Immature natural killer cell (primary cell): ENCODE data around the gene FKBP7. TPM values are rescaled to one million over a fixed set of nuclear protein-coding genes. Genes with fewer than 3 reads are reported as not detected.
A peak's percentile ranks its signal among the peaks of the same experiment; 100 is the strongest.
"Not testable (repeated sequence)": the region's sequence is repeated elsewhere in the genome, so short reads cannot be mapped to it uniquely, and the experiment has no call there.

ENCODE experiments used
- DNase-seq, 3 donors: peaks; one replicate each; pipeline ENCODE4 v3.0.0; 2022; ENCODE audit warnings: mixed read lengths in 1 of 3
- H3K27ac Mint-ChIP-seq, 6 donors: one replicate each; pipeline ENCODE4 v1.8.0; 2020; ENCODE audit warnings: mixed read lengths in 6 of 6, mild to moderate bottlenecking in 5 of 6, inconsistent platforms in 4 of 6, moderate library complexity in 3 of 6
- H3K27me3 Mint-ChIP-seq, 3 donors: one replicate each; pipeline ENCODE4 v1.8.0; 2020 to 2021; ENCODE audit warnings: low read depth in 3 of 3, mild to moderate bottlenecking in 3 of 3, mixed read lengths in 3 of 3, moderate library complexity in 3 of 3, inconsistent platforms in 1 of 3
- H3K36me3 Mint-ChIP-seq, 3 donors: one replicate each; pipeline ENCODE4 v1.8.0; 2020; ENCODE audit warnings: mixed read lengths in 3 of 3, inconsistent platforms in 2 of 3, mild to moderate bottlenecking in 2 of 3
- H3K4me1 Mint-ChIP-seq, 2 donors: one replicate each; pipeline ENCODE4 v1.8.0; 2020; ENCODE audit warnings: inconsistent platforms in 2 of 2, mild to moderate bottlenecking in 2 of 2, mixed read lengths in 2 of 2, moderate library complexity in 1 of 2
- H3K4me3 Mint-ChIP-seq, 5 donors: one replicate each; pipeline ENCODE4 v1.8.0; 2020; ENCODE audit warnings: mild to moderate bottlenecking in 5 of 5, mixed read lengths in 5 of 5, inconsistent platforms in 3 of 5, moderate library complexity in 3 of 5
- H3K9me3 Mint-ChIP-seq, 6 donors: one replicate each; pipeline ENCODE4 v1.8.0; 2020; ENCODE audit warnings: mild to moderate bottlenecking in 6 of 6, mixed read lengths in 6 of 6, inconsistent platforms in 4 of 6, moderate library complexity in 3 of 6
- polyA plus RNA-seq, 3 donors: library from polyadenylated mRNA; unstranded; fragments of 300-500 nt; fragmentation: Illumina TruSeq; gene quantifications; one replicate each; pipeline ENCODE4 v1.2.3, GENCODE V29; 2021

FKBP7 gene
- polyA plus RNA-seq = 1 to 10 TPM; 1.3 to 6.9 (median 2.1) TPM

GRCh38 chr2:178478439-178479274 lies at the start of gene FKBP7:
FKBP7 (minus strand) TSS chr2:178478600; CDS start chr2:178478499, 101 bp downstream.
- no peaks in the 10 kb centered on the region for H3K9me3 Mint-ChIP-seq
- no peaks in the 10 kb centered on the region for H3K36me3 Mint-ChIP-seq
- peaks cover 8 to 18% (median 10%) of the 10 kb centered on the region in 3 donors for H3K27me3 Mint-ChIP-seq
- DNase-seq = peak; percentile 84 to 88 (median 87)
- peak within 1 kb of the TSS; percentile 95 to 99 (median 97) for H3K4me3 Mint-ChIP-seq
- peak within 1 kb of the TSS; percentile 97 to 99 (median 99) for H3K27ac Mint-ChIP-seq
- H3K4me1 Mint-ChIP-seq = peaks cover 43 to 46% of the 10 kb centered on the region in 2 donors

- DNase-seq = no peak
- H3K27ac Mint-ChIP-seq = peak overlapping the region in 1 of 6 donors; percentile 5
- H3K4me1 Mint-ChIP-seq = peaks cover 28 to 44% of the 10 kb centered on the region in 2 donors
- peaks cover 7 to 23% (median 17%) of the 10 kb centered on the region in 3 donors for H3K36me3 Mint-ChIP-seq
- H3K9me3 Mint-ChIP-seq = no peaks in the 10 kb centered on the region
- no peaks in the 10 kb centered on the region for H3K27me3 Mint-ChIP-seq
- no peak overlapping the region for H3K4me3 Mint-ChIP-seq
Measured at GRCh38 chr2:178527592-178527991, 49.2 kb upstream of the FKBP7 start.

- Mint-ChIP-seq H3K27me3 (no peaks in the 10 kb centered on the region), H3K4me3 (no peak overlapping the region), H3K27ac (no peak overlapping the region), H3K36me3 (peaks cover 3 to 15% (median 4%) of the 10 kb centered on the region in 3 donors), H3K4me1 (peaks cover 27 to 44% of the 10 kb centered on the region in 2 donors), H3K9me3 (no peaks in the 10 kb centered on the region)
- no peak for DNase-seq
Measured at GRCh38 chr2:178526256-178526655, 47.9 kb upstream of the FKBP7 start.

GRCh38 chr2:178525460-178525859 lies 47.1 kb upstream of the FKBP7 start:
- H3K27ac Mint-ChIP-seq, DNase-seq, H3K9me3 Mint-ChIP-seq, H3K27me3 Mint-ChIP-seq, H3K36me3 Mint-ChIP-seq: not testable (repeated sequence)
- Mint-ChIP-seq H3K4me1 (peaks cover 21 to 36% of the 10 kb centered on the region in 2 donors), H3K4me3 (peak overlapping the region in 2 of 5 donors; percentile 8 to 19)

GRCh38 chr2:178525010-178525409 lies 46.6 kb upstream of the FKBP7 start:
- not testable (repeated sequence) for H3K27ac Mint-ChIP-seq, H3K4me3 Mint-ChIP-seq, H3K27me3 Mint-ChIP-seq, H3K9me3 Mint-ChIP-seq, H3K36me3 Mint-ChIP-seq, DNase-seq
- H3K4me1 Mint-ChIP-seq = peaks cover 21 to 32% of the 10 kb centered on the region in 2 donors

GRCh38 chr2:178523596-178524134 lies 45.3 kb upstream of the FKBP7 start:
- no peaks in the 10 kb centered on the region for H3K9me3 Mint-ChIP-seq
- peaks cover 0 to 9% (median 3%) of the 10 kb centered on the region in 3 donors for H3K36me3 Mint-ChIP-seq
- peaks cover 21 to 32% of the 10 kb centered on the region in 2 donors for H3K4me1 Mint-ChIP-seq
- peak overlapping the region; percentile 61 to 93 (median 85) for H3K27ac Mint-ChIP-seq
- no peaks in the 10 kb centered on the region for H3K27me3 Mint-ChIP-seq
- H3K4me3 Mint-ChIP-seq = peak overlapping the region; percentile 81 to 94 (median 93)
- DNase-seq = peak in 1 of 3 donors; percentile 2

- Mint-ChIP-seq H3K27me3 (no peaks in the 10 kb centered on the region), H3K4me1 (peaks cover 21 to 32% of the 10 kb centered on the region in 2 donors)
Measured at GRCh38 chr2:178522950-178523595, 44.7 kb upstream of the FKBP7 start.

GRCh38 chr2:178521304-178522150 lies 43.1 kb upstream of the FKBP7 start:
- H3K4me3 Mint-ChIP-seq = peak overlapping the region in 3 of 5 donors; percentile 14 to 67 (median 27)
- DNase-seq = no peak
- peaks cover 0 to 11% (median 6%) of the 10 kb centered on the region in 3 donors for H3K36me3 Mint-ChIP-seq
- no peaks in the 10 kb centered on the region for H3K27me3 Mint-ChIP-seq
- H3K4me1 Mint-ChIP-seq = peaks cover 21 to 32% of the 10 kb centered on the region in 2 donors
- H3K9me3 Mint-ChIP-seq = no peaks in the 10 kb centered on the region
- H3K27ac Mint-ChIP-seq = peak overlapping the region in 4 of 6 donors; percentile 14 to 69 (median 22)

More at GRCh38 chr2:178522950-178523595, 44.7 kb upstream of the FKBP7 start:
- Mint-ChIP-seq H3K27ac (peak overlapping the region; percentile 61 to 93 (median 85)), H3K36me3 (peaks cover 0 to 13% (median 3%) of the 10 kb centered on the region in 3 donors), H3K9me3 (no peaks in the 10 kb centered on the region), H3K4me3 (peak overlapping the region; percentile 81 to 94 (median 93))
- peak; percentile 61 to 79 (median 78) for DNase-seq

GRCh38 chr2:178517496-178517895 lies 39.1 kb upstream of the FKBP7 start:
- no peaks in the 10 kb centered on the region for H3K9me3 Mint-ChIP-seq
- H3K27ac Mint-ChIP-seq = no peak overlapping the region
- H3K4me1 Mint-ChIP-seq = peaks cover 1 to 11% of the 10 kb centered on the region in 2 donors
- H3K36me3 Mint-ChIP-seq = peaks cover 11 to 23% (median 12%) of the 10 kb centered on the region in 3 donors
- DNase-seq = no peak
- H3K4me3 Mint-ChIP-seq = no peak overlapping the region
- H3K27me3 Mint-ChIP-seq = no peaks in the 10 kb centered on the region

GRCh38 chr2:178514664-178515063 lies 36.3 kb upstream of the FKBP7 start:
- Mint-ChIP-seq H3K4me1 (peaks cover 0 to 11% of the 10 kb centered on the region in 2 donors), H3K36me3 (peaks cover 12 to 20% (median 20%) of the 10 kb centered on the region in 3 donors), H3K27me3 (no peaks in the 10 kb centered on the region), H3K9me3 (no peaks in the 10 kb centered on the region), H3K4me3 (no peak overlapping the region), H3K27ac (no peak overlapping the region)
- no peak for DNase-seq

- H3K9me3 Mint-ChIP-seq = no peaks in the 10 kb centered on the region
- peaks cover 0 to 11% of the 10 kb centered on the region in 2 donors for H3K4me1 Mint-ChIP-seq
- no peak overlapping the region for H3K4me3 Mint-ChIP-seq
- H3K27ac Mint-ChIP-seq = no peak overlapping the region
- DNase-seq = no peak
- H3K36me3 Mint-ChIP-seq = peaks cover 15 to 22% (median 20%) of the 10 kb centered on the region in 3 donors
- H3K27me3 Mint-ChIP-seq = no peaks in the 10 kb centered on the region
Measured at GRCh38 chr2:178513876-178514275, 35.5 kb upstream of the FKBP7 start.

- no peak for DNase-seq
- Mint-ChIP-seq H3K27me3 (no peaks in the 10 kb centered on the region), H3K4me1 (peaks cover 0 to 11% of the 10 kb centered on the region in 2 donors), H3K27ac (no peak overlapping the region), H3K36me3 (peaks cover 15 to 22% (median 15%) of the 10 kb centered on the region in 3 donors), H3K4me3 (no peak overlapping the region), H3K9me3 (no peaks in the 10 kb centered on the region)
Measured at GRCh38 chr2:178512484-178512883, 34.1 kb upstream of the FKBP7 start.

GRCh38 chr2:178510384-178510783 lies 32.0 kb upstream of the FKBP7 start:
- Mint-ChIP-seq H3K4me1 (peaks cover 0 to 11% of the 10 kb centered on the region in 2 donors), H3K27me3 (no peaks in the 10 kb centered on the region)

More at GRCh38 chr2:178510384-178510783, 32.0 kb upstream of the FKBP7 start:
- no peak for DNase-seq
- H3K27ac Mint-ChIP-seq = no peak overlapping the region
- H3K36me3 Mint-ChIP-seq = peaks cover 13 to 22% (median 20%) of the 10 kb centered on the region in 3 donors
- H3K9me3 Mint-ChIP-seq = no peaks in the 10 kb centered on the region
- no peak overlapping the region for H3K4me3 Mint-ChIP-seq
